ENCODE data around the gene IGSF9B. TPM values are rescaled to one million over a fixed set of nuclear protein-coding genes. Genes with fewer than 3 reads are reported as not detected.

The IGSF9B gene
- polyA plus RNA-seq, 1 donor (not counting 4 experiments of a cell fraction or from before 2014, with no cell fraction given), result 0.66 TPM

DNA sequence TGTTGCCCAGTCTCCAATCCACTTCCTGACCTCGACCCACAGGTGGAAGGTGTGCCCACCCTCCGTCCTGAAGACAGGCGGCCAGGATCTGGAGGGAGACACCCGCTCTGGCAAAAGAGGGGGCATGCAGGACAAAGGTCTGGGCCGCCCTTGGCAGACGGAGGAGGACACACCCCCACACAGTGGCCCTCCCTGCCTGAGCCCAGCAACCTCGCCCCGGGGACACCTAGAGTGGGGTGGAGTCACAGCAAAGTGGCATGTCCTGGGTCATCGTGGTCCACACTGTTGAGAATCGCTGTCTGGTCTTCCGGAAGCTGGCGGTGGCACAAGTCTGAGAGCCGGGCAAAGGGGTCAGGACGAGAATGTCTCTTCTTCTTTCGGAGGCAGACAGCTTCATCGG, 47.9 kb downstream of the IGSF9B start:
- FAIRE-seq (no peak), DNase-seq (ENCODE audit: low read depth, low spot score) (no peak)
- H3K27ac ChIP-seq (ENCODE audit: control insufficient read depth, insufficient read depth, low read length), result no peak overlapping the region
- no peak overlapping the region for H2AFZ ChIP-seq (ENCODE audit: control insufficient read depth, low read length)
- H3K27me3 ChIP-seq (ENCODE audit: control insufficient read depth, extremely low read depth, insufficient read depth, low read length), result no peaks in the 10 kb centered on the region
- no peak for TF ChIP-seq EZH2 (IDR thresholded peaks at IDR 0.05; ENCODE audit: low read length)
- TF ChIP-seq, protein P1, sequence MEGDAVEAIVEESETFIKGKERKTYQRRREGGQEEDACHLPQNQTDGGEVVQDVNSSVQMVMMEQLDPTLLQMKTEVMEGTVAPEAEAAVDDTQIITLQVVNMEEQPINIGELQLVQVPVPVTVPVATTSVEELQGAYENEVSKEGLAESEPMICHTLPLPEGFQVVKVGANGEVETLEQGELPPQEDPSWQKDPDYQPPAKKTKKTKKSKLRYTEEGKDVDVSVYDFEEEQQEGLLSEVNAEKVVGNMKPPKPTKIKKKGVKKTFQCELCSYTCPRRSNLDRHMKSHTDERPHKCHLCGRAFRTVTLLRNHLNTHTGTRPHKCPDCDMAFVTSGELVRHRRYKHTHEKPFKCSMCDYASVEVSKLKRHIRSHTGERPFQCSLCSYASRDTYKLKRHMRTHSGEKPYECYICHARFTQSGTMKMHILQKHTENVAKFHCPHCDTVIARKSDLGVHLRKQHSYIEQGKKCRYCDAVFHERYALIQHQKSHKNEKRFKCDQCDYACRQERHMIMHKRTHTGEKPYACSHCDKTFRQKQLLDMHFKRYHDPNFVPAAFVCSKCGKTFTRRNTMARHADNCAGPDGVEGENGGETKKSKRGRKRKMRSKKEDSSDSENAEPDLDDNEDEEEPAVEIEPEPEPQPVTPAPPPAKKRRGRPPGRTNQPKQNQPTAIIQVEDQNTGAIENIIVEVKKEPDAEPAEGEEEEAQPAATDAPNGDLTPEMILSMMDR (optimal IDR thresholded peaks at IDR 0.05 in 1 of 3, IDR thresholded peaks at IDR 0.05 in 1 of 3, conservative IDR thresholded peaks at IDR 0.05 in 1 of 3; ENCODE audit: extremely low read depth in 1 of 3, insufficient read depth in 2 of 3, low read length in 3 of 3), result no peak
- no peak overlapping the region for H3K4me2 ChIP-seq (ENCODE audit: control insufficient read depth, extremely low read depth, insufficient read depth, low read depth, low read length)
- no peaks in the 10 kb centered on the region for H3K4me1 ChIP-seq (ENCODE audit: control insufficient read depth, extremely low read depth, insufficient read depth, low read length)
- H3K36me3 ChIP-seq (ENCODE audit: control insufficient read depth in 2 of 2, extremely low read depth in 1 of 2, insufficient read depth in 2 of 2, low read length in 2 of 2), result no peaks in the 10 kb centered on the region
- no peaks in the 10 kb centered on the region for H3K79me2 ChIP-seq (ENCODE audit: control insufficient read depth, insufficient read depth, low read length)
- dilution Hi-C loops (cut with MboI; ENCODE audit: extremely low pct_ligation_motif_present, low sequenced_read_pairs), result no loop called here
- no peaks in the 10 kb centered on the region for H3K9me1 ChIP-seq (ENCODE audit: control insufficient read depth, extremely low read depth, insufficient read depth, low read length)
- H3K9me3 ChIP-seq (ENCODE audit: control insufficient read depth, low read depth, low read length), result no peaks in the 10 kb centered on the region
- H3K9ac ChIP-seq (ENCODE audit: control insufficient read depth, extremely low read depth, insufficient read depth, low read length), result no peak overlapping the region
- H4K20me1 ChIP-seq (ENCODE audit: control insufficient read depth, extremely low read depth, insufficient read depth, low read length), result no peaks in the 10 kb centered on the region
- H3K4me3 ChIP-seq (ENCODE audit: control insufficient read depth in 2 of 3, extremely low read depth in 1 of 3, insufficient read depth in 2 of 3, low read depth in 1 of 3, low read length in 3 of 3), result no peak overlapping the region

DNA sequence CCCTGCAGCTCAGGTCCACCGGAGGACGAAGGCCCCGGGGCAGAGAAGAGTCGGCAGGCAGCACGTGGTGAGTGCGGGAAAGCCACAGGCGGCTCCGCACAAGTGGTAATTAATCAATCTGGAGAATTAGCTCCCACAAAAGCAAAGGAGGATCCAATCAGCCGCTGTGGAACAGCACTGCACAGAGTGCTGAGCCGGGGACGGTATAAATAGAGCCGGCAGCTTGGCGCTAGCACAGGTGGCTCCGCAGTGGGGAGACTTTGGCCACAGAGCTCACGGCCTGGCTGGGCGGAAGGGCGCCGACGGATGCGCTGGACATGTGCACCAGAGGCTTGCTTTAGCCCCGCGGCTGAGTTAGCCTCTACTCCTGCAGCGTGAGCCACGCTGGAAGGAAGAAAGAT, 48.9 kb downstream of the IGSF9B start:
- Histone ChIP-seq H3K4me3 (ENCODE audit: control insufficient read depth in 2 of 3, extremely low read depth in 1 of 3, insufficient read depth in 2 of 3, low read depth in 1 of 3, low read length in 3 of 3) (no peak overlapping the region), H3K4me1 (ENCODE audit: control insufficient read depth, extremely low read depth, insufficient read depth, low read length) (no peaks in the 10 kb centered on the region), H4K20me1 (ENCODE audit: control insufficient read depth, extremely low read depth, insufficient read depth, low read length) (no peaks in the 10 kb centered on the region), H3K9me3 (ENCODE audit: control insufficient read depth, low read depth, low read length) (no peaks in the 10 kb centered on the region), H2AFZ (ENCODE audit: control insufficient read depth, low read length) (no peak overlapping the region), H3K27me3 (ENCODE audit: control insufficient read depth, extremely low read depth, insufficient read depth, low read length) (no peaks in the 10 kb centered on the region), H3K79me2 (ENCODE audit: control insufficient read depth, insufficient read depth, low read length) (no peaks in the 10 kb centered on the region), H3K9me1 (ENCODE audit: control insufficient read depth, extremely low read depth, insufficient read depth, low read length) (no peaks in the 10 kb centered on the region), H3K4me2 (ENCODE audit: control insufficient read depth, extremely low read depth, insufficient read depth, low read depth, low read length) (no peak overlapping the region), H3K36me3 (ENCODE audit: control insufficient read depth in 2 of 2, extremely low read depth in 1 of 2, insufficient read depth in 2 of 2, low read length in 2 of 2) (no peaks in the 10 kb centered on the region), H3K27ac (ENCODE audit: control insufficient read depth, insufficient read depth, low read length) (no peak overlapping the region), H3K9ac (ENCODE audit: control insufficient read depth, extremely low read depth, insufficient read depth, low read length) (no peak overlapping the region)
- DNase-seq (ENCODE audit: low read depth, low spot score) (no peak), FAIRE-seq (no peak)
- dilution Hi-C loops (cut with MboI; ENCODE audit: extremely low pct_ligation_motif_present, low sequenced_read_pairs), result no loop called here
- TF ChIP-seq, protein P1 (optimal IDR thresholded peaks at IDR 0.05 in 1 of 3, IDR thresholded peaks at IDR 0.05 in 1 of 3, conservative IDR thresholded peaks at IDR 0.05 in 1 of 3; ENCODE audit: extremely low read depth in 1 of 3, insufficient read depth in 2 of 3, low read length in 3 of 3), result no peak
- TF ChIP-seq EZH2 (IDR thresholded peaks at IDR 0.05; ENCODE audit: low read length), result no peak

Measured in keratinocyte (primary cell).